Stimulated activated CD8-positive, alpha-beta memory T cell treated with anti-CD3 and anti-CD28 coated beads, Interleukin-7, amount 100 ng/mL, for 48 hours (primary cell): ENCODE measurements around the gene CTNNA2.

Experiments
- DNase-seq, 2 donors: peaks; one replicate each; pipeline ENCODE4 v3.0.0-alpha.2; 2020; ENCODE audit warnings: low read depth in 1 of 2; ENCODE audit errors: extremely low read depth in 1 of 2

Gene CTNNA2

GRCh38 chr2:79910643-79911042 lies 397.8 kb downstream of the CTNNA2 start:
- no peak for DNase-seq

- no peak for DNase-seq
Observed at GRCh38 chr2:79915455-79915854, 402.6 kb downstream of the CTNNA2 start.

DNA sequence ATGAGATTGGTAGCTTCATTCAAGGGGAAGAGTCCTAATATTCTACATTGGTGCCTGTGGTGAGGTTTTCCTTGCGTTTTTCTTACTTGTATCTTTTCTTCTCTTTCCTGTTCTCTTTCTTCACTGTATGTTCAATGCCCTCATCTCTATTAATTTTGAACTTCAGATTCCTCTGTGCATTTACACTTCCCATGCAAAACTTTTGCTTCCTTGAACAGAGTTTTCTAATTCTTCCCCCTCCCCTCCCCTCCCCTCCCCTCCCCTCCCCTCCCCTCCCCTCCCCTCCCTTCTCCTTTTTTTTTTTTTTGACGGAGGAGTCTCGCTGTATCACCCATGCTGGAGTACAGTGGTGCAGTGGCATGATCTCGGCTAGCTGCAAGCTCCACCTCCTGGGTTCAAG lies 403.4 kb downstream of the CTNNA2 start:
- DNase-seq = no peak

GRCh38 chr2:79920512-79921076 lies 407.7 kb downstream of the CTNNA2 start:
- no peak for DNase-seq

DNA sequence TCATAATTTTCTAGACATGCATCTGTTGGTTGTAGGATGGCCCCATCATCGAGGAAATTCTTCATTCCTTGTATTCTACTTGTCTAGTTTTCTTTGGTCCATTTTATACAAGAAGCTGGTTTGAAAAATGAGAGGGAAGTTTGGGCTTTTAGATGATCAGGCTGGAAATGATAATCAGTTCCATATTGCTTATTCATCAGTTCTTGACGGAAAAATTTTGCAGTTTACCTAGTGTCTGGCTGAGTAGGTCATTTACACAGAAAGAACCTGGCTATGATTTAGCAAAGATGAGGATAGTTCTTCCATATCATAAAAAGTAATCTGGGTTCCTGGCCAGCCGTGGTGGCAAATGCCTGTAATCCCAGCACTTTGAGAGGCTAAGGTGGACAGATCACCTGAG lies 416.8 kb downstream of the CTNNA2 start:
- no peak for DNase-seq

DNA sequence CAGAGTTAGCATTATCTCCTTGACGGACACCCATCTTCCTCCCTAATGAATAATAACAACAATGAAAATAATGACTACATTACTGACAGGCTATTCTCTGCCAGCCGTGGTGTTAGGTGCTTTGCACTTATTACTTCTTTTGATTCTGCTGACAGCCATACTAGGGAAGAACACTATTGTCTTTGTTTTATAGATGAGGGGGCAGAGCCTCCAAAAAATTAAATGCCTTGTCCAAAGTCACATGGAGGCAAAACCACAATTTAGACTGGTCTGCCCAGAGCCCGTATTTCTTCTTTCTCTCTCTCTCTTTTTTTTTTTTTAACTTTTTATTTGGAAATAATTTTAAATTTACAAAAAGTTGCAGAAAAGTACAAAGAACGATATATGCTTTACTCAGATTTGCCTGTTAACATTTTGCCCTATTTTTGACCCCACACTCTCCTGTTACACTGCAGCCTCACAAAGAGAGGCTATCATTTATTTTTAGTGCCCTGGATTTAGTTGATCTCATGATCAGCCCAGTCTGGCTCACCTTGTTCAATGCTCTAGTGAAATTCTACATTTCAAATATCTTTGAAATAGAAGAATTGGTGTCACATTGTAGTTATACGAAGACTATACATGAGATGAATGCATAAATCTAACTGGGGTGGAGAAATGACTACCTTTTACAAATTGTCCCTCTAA lies 422.3 kb downstream of the CTNNA2 start:
- DNase-seq = no peak

GRCh38 chr2:79935771-79936657 lies 423.2 kb downstream of the CTNNA2 start:
- no peak for DNase-seq

GRCh38 chr2:79936715-79937114 lies 423.9 kb downstream of the CTNNA2 start:
- DNase-seq = no peak

DNA sequence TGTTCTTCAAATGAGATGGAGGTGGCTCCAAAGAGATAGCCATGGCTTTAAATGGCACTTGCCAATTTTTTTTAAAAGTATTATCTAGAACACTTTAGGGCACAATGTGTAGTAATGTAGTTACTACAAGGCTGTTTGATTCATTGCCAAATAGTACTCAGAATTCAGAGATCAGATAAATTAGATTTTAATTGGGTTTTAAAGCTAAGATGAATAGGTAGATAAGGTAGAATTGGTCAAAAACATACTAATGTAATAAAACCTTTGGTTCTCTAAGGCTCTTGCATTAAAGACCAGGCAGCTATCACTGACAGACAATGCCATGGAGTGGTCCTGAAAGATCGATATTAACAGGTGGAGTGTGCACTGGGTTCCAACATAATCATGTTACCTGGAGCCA lies 425.8 kb downstream of the CTNNA2 start:
- DNase-seq = no peak

DNA sequence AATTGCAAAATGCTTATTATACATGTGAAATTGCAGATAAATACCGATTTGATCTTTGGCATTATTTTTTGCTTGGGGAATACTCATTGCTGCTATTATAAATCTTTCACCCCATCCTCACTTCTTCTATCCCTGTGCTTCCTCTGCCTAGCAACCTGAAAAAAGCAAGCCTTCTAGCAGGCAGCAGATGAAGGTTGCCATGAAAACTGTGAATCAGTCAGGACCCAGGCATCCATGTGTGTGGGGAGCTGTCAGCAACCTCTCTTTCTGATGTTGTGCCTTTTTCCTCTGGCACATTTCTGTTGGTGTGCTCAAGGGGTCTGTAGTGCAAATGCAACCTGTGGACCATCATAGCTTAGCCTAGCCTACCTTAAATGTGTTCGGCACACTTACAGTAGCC lies 427.5 kb downstream of the CTNNA2 start:
- DNase-seq = no peak

GRCh38 chr2:79941179-79941578 lies 428.3 kb downstream of the CTNNA2 start:
- DNase-seq = no peak

GRCh38 chr2:79944205-79944604 lies 431.4 kb downstream of the CTNNA2 start:
- DNase-seq = no peak

DNA sequence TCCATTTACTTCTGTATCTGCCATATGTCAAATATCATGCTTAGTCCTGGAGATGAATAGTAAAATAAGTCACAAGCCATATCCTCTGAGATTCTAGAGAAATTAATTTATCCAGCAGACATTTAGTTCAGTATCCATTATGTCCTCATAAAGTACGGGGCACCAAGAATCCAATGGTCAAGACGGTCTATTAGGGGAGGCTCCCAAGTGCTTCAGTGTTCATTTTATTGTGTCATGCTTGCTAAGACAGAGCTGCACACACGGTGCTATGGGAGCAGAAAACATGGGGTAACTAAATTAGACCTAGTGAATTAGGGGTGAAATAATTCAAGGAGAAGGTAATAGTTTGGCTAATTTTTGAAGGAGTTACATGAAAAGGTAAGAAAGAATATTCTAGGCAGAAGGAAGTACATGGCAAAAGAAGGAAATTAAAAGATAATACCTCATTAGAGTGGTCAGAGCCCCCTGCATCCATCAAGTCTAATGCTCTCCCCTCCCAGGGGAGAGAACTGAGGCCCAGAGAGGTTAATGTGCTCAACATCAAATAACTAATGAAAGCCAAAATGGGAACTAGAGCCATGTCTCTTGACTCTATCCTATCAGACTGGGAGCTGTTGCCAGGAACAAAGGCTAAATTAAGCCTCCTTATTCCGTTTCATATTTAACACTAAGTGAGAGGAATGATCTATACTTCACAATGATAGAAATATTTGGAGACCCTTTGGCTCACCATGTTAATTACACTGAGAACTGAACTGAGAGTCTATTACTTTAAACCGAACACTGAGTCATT lies 433.0 kb downstream of the CTNNA2 start:
- DNase-seq = no peak

DNA sequence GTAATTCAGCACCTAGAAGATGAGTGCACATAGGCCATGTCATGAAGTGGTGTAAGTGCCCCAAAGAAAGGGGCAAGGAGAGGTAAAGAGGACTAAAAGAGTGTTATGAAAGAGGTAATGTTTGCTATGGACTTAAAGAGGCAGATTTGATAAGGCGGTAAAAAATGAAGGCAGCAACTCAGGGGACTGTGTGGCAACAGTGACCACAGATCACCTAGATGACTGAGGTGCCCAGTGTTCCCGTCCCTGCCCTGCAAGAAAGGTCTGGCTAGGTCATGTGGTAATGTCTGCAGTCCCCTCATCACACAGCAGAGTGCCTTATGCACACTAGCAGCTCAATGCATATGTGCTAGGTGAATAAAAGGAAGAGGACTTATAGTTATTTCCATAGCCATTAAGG lies 434.9 kb downstream of the CTNNA2 start:
- no peak for DNase-seq

DNA sequence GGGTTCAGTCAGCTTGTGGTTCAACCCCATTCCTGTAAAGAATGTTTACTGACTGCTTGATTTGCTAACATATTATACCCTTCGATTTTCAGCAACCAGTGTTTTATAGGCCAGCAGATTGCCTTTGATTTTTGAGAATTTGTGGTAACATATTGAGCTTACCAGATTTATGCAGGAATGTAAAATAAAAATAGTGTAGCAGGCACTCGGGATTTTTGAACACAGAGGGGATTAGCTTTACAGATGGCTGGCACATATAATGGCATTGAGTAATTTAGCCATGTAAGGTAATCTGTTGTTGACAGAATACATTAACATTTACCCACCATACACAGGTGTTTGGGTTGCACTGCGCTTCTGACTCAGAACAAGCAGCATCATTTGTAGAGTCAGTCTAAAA lies 437.7 kb downstream of the CTNNA2 start:
- DNase-seq = no peak

DNA sequence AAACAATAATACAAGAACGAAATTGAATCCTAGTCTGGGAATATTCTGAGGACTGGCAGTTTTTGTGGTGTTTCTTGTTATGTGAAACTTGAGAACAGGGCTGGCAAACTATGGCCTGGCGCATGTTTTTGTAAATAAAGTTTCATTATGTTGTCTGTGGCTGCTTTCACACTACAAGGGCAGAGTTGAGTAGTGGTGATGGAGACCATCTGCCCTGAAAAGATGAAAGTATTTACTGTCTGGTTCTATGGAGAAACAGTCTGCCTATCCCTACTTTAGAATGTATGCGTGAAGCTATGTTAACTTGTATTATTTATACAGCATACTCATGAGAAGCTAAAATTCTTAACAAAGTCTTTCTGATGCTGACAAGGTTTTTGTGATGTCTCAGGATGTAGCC lies 439.8 kb downstream of the CTNNA2 start:
- DNase-seq = no peak

- no peak for DNase-seq
Observed at GRCh38 chr2:79960035-79960434, 447.2 kb downstream of the CTNNA2 start.

- no peak for DNase-seq
Observed at GRCh38 chr2:79960519-79960918, 447.7 kb downstream of the CTNNA2 start.

- DNase-seq = no peak
Observed at GRCh38 chr2:79964966-79965365, 452.1 kb downstream of the CTNNA2 start.

DNA sequence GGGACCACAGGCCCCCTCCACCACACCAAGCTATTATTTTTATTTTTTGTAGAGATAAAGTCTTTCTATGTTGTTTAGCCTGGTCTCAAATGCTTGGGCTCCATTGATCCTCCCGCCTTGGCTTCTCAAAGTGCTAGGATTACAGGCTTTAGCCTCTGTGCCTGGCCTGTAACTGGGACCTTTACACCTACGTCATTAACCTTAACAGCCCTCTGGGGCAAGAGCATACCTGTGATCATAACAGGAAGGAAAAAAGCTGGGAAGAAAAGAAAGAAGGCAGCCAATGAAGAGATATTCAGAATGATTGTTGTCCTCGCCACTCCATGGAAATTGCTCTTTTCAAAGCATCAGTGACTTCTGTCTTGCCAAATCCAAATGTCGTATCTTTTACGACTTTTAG lies 453.5 kb downstream of the CTNNA2 start:
- DNase-seq = no peak

- DNase-seq = no peak
Observed at GRCh38 chr2:79966882-79967281, 454.0 kb downstream of the CTNNA2 start.
